K562 (cell line): ENCODE results near the gene NFKB2. TPM values are rescaled to one million over a fixed set of nuclear protein-coding genes. Genes with fewer than 3 reads are reported as not detected.

Source experiments
- AFF1 ChIP-seq, 2 experiments: fragments of 450-650 bp; IDR thresholded peaks; 2 replicates each; pipeline ENCODE4 v1.6.1; 2018; ENCODE audit warnings: mild to moderate bottlenecking in 2 of 2, low read depth in 1 of 2; ENCODE audit not compliant: partially characterized antibody in 2 of 2
- NEUROD1 ChIP-seq: fragments of 150-350 bp; IDR thresholded peaks from 2 replicates; pipeline ENCODE4 v1.6.1; 2014; ENCODE audit warnings: borderline replicate concordance, low read length, low read depth; ENCODE audit not compliant: partially characterized antibody
- POLR2AphosphoS5 ChIP-seq: IDR thresholded peaks from 2 replicates; pipeline ENCODE4 v1.6.1; 2011; ENCODE audit warnings: mild to moderate bottlenecking, low read depth, low read length, moderate library complexity; ENCODE audit not compliant: control insufficient read depth, insufficient read depth
- SMC3 ChIP-seq: conservative IDR thresholded peaks from 2 replicates; pipeline ENCODE4 v1.6.1; 2011; ENCODE audit warnings: low read depth, low read length, improper control_type of control experiment; ENCODE audit not compliant: insufficient read depth
- SREBF2 ChIP-seq: sonication (generic); formaldehyde crosslinking; IDR thresholded peaks from 2 replicates; pipeline ENCODE4 v1.4.0; 2020; ENCODE audit warnings: mild to moderate bottlenecking, missing genetic modification reagents
- SRF ChIP-seq, 2 experiments: fragments of 250-450, 450-650 bp in 1 of 2; sonication (Bioruptor Pico) in 1 of 2; sonication (generic) in 1 of 2; formaldehyde crosslinking; IDR thresholded peaks; 2 replicates each; pipeline versions ENCODE4 v1.5.0 to v1.5.1; 2020 to 2022; ENCODE audit warnings: mild to moderate bottlenecking in 1 of 2, missing genetic modification reagents in 1 of 2
- TEAD1 ChIP-seq, 2 experiments: fragments of 450-650 bp in 1 of 2; sonication (generic) in 1 of 2; formaldehyde crosslinking; IDR thresholded peaks; 2 replicates each; pipeline versions ENCODE4 v1.4.0 to v1.8.0; 2020 to 2022; ENCODE audit warnings: mild to moderate bottlenecking in 2 of 2, missing genetic modification reagents in 1 of 2
- ZHX1 ChIP-seq: fragments of 150-350 bp; conservative IDR thresholded peaks from 2 replicates; pipeline ENCODE4 v1.6.1; 2014; ENCODE audit warnings: low read length
- polyA plus RNA-seq, 8 experiments: library from polyadenylated mRNA; depleted of rRNA in 4 of 8; stranded (reverse) in 5 of 8; unstranded in 3 of 8; fragments of >200 nt; fragmentation: Nextera tagmentation in 2 of 8; fragmentation: Illumina TruSeq in 1 of 8; extraction: Ambion mirVana in 2 of 8; extraction: Trizol in 1 of 8; gene quantifications; 2 replicates each; pipeline versions ENCODE4 v1.2.1 to v1.2.3, GENCODE V29; 2011 to 2014; ENCODE audit warnings: inconsistent platforms in 1 of 8, missing spikeins in 1 of 8
- total RNA-seq, 7 experiments: library from RNA; depleted of rRNA in 6 of 7; stranded (reverse); fragments of >200 nt in 6 of 7; fragmentation: Illumina TruSeq in 2 of 7; extraction: Trizol in 2 of 7; gene quantifications; 2 replicates each; pipeline versions ENCODE4 v1.2.1 to v1.2.3, GENCODE V29; 2011 to 2021; ENCODE audit warnings: low replicate concordance in 1 of 7

NFKB2 gene
- total and polyA plus RNA-seq, 9 of the 15 experiments (the other 6 are each of a cell fraction or from before 2014, with no cell fraction given) = 0.07 to 20.3 (median 7.9) TPM

GRCh38 chr10:102450374-102451104, 55.0 kb downstream of the NFKB2 start (continued):
- TF ChIP-seq ZHX1 (no peak), SRF (CRISPR knock-in tag; IDR thresholded peaks at IDR 0.05) (no peak), POLR2AphosphoS5 (no peak), TEAD1 (CRISPR knock-in tag; IDR thresholded peaks at IDR 0.05) (peak in 1 of 2 experiments; percentile 16; a peak in 1 of 4 replicates), AFF1 (IDR thresholded peaks at IDR 0.05; ENCODE audit: low read depth in 1 of 2, partially characterized antibody in 2 of 2) (no peak), NEUROD1 (no peak), SREBF2 (CRISPR knock-in tag) (no peak), SMC3 (no peak)
